Hepatocyte (in vitro differentiated cells): ENCODE results near the gene GALC. TPM values are rescaled to one million over a fixed set of nuclear protein-coding genes. Genes with fewer than 3 reads are reported as not detected.

Source experiments
- DNase-seq: peaks from one replicate; pipeline ENCODE4 v3.0.0-alpha.2; 2016; ENCODE audit warnings: low spot score
- H2AFZ ChIP-seq: fragments of 200-600 bp; sonication (generic); 2 replicates; pipeline ENCODE4 v1.6.0; 2016; ENCODE audit warnings: antibody characterized with exemption, mild to moderate bottlenecking
- H3K27ac ChIP-seq: fragments of 200-600 bp; sonication (generic); 2 replicates; pipeline ENCODE4 v1.5.1; 2016; ENCODE audit warnings: mild to moderate bottlenecking
- H3K27me3 ChIP-seq: fragments of 200-600 bp; sonication (generic); 2 replicates; pipeline ENCODE4 v1.6.1; 2016
- H3K36me3 ChIP-seq: fragments of 200-600 bp; sonication (generic); replicated peaks from 2 replicates; pipeline ENCODE4 v1.5.1; 2016; ENCODE audit warnings: low read depth; ENCODE audit not compliant: insufficient read depth
- H3K4me1 ChIP-seq: fragments of 200-600 bp; sonication (generic); 2 replicates; pipeline ENCODE4 v1.5.1; 2016; ENCODE audit warnings: mild to moderate bottlenecking, moderate library complexity; ENCODE audit not compliant: insufficient read depth
- H3K4me2 ChIP-seq: fragments of 200-600 bp; sonication (generic); 2 replicates; pipeline ENCODE4 v1.6.0; 2016
- H3K4me3 ChIP-seq: fragments of 200-600 bp; sonication (generic); 2 replicates; pipeline ENCODE4 v1.5.1; 2016; ENCODE audit warnings: mild to moderate bottlenecking
- H3K79me2 ChIP-seq: fragments of 200-600 bp; sonication (generic); 2 replicates; pipeline ENCODE4 v1.6.0; 2017; ENCODE audit warnings: mild to moderate bottlenecking
- H3K9me2 ChIP-seq: fragments of 200-600 bp; sonication (generic); replicated peaks from 2 replicates; pipeline ENCODE4 v1.6.0; 2017; ENCODE audit warnings: mild to moderate bottlenecking; ENCODE audit not compliant: insufficient read depth
- H3K9me3 ChIP-seq: fragments of 200-600 bp; sonication (generic); 2 replicates; pipeline ENCODE4 v1.5.1; 2016; ENCODE audit warnings: low read depth, mild to moderate bottlenecking
- H4K20me1 ChIP-seq: fragments of 200-600 bp; sonication (generic); 2 replicates; pipeline ENCODE4 v1.6.0; 2016; ENCODE audit warnings: mild to moderate bottlenecking; ENCODE audit not compliant: insufficient read depth, poor library complexity, severe bottlenecking
- EZH2 ChIP-seq: fragments of 200-600 bp; sonication (generic); IDR thresholded peaks from 2 replicates; pipeline ENCODE4 v1.6.1; 2016; ENCODE audit warnings: antibody characterized with exemption, mild to moderate bottlenecking, borderline replicate concordance
- EZH2phosphoT487 ChIP-seq: fragments of 200-600 bp; sonication (generic); IDR thresholded peaks from one replicate; pipeline ENCODE4 v1.6.1; 2018; ENCODE audit warnings: antibody characterized with exemption, mild to moderate bottlenecking, low read depth, moderate library complexity; ENCODE audit not compliant: unreplicated experiment, severe bottlenecking
- WGBS: methylation state at CpG from one replicate; pipeline ENCODE4 v1.1.6; 2016; ENCODE audit warnings: low lambda C conversion rate; ENCODE audit errors: missing lambda C conversion rate; 5-methylcytosine and 5-hydroxymethylcytosine counted together
- polyA plus RNA-seq: library from polyadenylated mRNA; unstranded; fragments of >200 nt; fragmentation: Nextera tagmentation; extraction: Ambion mirVana; gene quantifications from 2 replicates; pipeline ENCODE4 v1.2.1, GENCODE V29; 2016
- total RNA-seq: library from RNA; depleted of rRNA; stranded (reverse); fragments of >200 nt; gene quantifications from 2 replicates; pipeline ENCODE4 v1.2.3, GENCODE V29; 2014
- TF ChIP-seq, protein P1 (sequence below): fragments of 200-600 bp; sonication (generic); IDR thresholded peaks from 2 replicates; pipeline ENCODE4 v1.5.1; 2016; ENCODE audit warnings: antibody characterized with exemption, mild to moderate bottlenecking; ENCODE audit not compliant: poor library complexity

The GALC gene
- total and polyA plus RNA-seq, 2 experiments from 2014 or later, result 23.0 to 47.5 TPM

- no peak overlapping the region for H2AFZ ChIP-seq
Observed at GRCh38 chr14:88004506-88005036, 11.6 kb upstream of the GALC start.

DNA sequence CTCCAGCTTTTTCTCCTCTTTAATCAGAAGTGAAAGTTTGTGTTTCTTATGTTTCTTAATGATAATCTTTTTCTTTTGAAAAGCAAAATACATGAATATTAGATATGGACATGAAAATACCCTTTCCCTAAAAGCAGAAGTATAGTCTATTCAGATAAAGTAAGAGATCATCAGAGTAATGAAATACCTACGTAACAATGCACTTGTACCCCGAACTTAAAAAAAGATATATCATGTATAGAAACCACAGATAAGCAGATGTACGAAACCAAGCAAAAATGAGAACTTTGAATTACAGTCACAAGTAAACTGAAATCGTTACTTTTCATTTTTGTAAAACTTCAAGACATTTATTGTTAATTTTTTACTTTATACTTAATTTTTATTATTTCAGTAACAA lies 10.4 kb upstream of the GALC start:
- Histone ChIP-seq H3K27me3 (no peaks in the 10 kb centered on the region), H3K36me3 (no peaks in the 10 kb centered on the region), H3K79me2 (no peaks in the 10 kb centered on the region), H3K4me2 (no peak overlapping the region), H3K9me2 (no peaks in the 10 kb centered on the region), H3K9me3 (no peaks in the 10 kb centered on the region), H2AFZ (no peak overlapping the region), H3K27ac (no peak overlapping the region), H4K20me1 (no peaks in the 10 kb centered on the region), H3K4me1 (peaks cover 2% of the 10 kb centered on the region), H3K4me3 (no peak overlapping the region)
- TF ChIP-seq, protein P1, sequence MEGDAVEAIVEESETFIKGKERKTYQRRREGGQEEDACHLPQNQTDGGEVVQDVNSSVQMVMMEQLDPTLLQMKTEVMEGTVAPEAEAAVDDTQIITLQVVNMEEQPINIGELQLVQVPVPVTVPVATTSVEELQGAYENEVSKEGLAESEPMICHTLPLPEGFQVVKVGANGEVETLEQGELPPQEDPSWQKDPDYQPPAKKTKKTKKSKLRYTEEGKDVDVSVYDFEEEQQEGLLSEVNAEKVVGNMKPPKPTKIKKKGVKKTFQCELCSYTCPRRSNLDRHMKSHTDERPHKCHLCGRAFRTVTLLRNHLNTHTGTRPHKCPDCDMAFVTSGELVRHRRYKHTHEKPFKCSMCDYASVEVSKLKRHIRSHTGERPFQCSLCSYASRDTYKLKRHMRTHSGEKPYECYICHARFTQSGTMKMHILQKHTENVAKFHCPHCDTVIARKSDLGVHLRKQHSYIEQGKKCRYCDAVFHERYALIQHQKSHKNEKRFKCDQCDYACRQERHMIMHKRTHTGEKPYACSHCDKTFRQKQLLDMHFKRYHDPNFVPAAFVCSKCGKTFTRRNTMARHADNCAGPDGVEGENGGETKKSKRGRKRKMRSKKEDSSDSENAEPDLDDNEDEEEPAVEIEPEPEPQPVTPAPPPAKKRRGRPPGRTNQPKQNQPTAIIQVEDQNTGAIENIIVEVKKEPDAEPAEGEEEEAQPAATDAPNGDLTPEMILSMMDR, result no peak
- no peak for TF ChIP-seq EZH2phosphoT487
- TF ChIP-seq EZH2, result no peak
- no peak for DNase-seq
- WGBS, result 97% methylated on average over 4 of the region's 4 CpGs

More at GRCh38 chr14:88004506-88005036, 11.6 kb upstream of the GALC start:
- no peaks in the 10 kb centered on the region for H3K4me1 ChIP-seq
- 86% methylated on average over 3 of the region's 3 CpGs for WGBS
- no peak for TF ChIP-seq EZH2phosphoT487
- TF ChIP-seq, protein P1, result no peak
- TF ChIP-seq EZH2, result no peak
- H3K27me3 ChIP-seq, result no peaks in the 10 kb centered on the region
- no peak overlapping the region for H3K4me3 ChIP-seq
- H3K9me3 ChIP-seq, result no peaks in the 10 kb centered on the region
- no peak for DNase-seq
- H3K27ac ChIP-seq, result no peak overlapping the region
- no peaks in the 10 kb centered on the region for H4K20me1 ChIP-seq
- no peak overlapping the region for H3K4me2 ChIP-seq
- H3K9me2 ChIP-seq, result no peaks in the 10 kb centered on the region
- no peaks in the 10 kb centered on the region for H3K79me2 ChIP-seq
- no peaks in the 10 kb centered on the region for H3K36me3 ChIP-seq

GRCh38 chr14:88002421-88003075 lies 9.6 kb upstream of the GALC start:
- WGBS, result 88% methylated on average over 4 of the region's 4 CpGs
- no peaks in the 10 kb centered on the region for H4K20me1 ChIP-seq
- H3K36me3 ChIP-seq, result no peaks in the 10 kb centered on the region
- no peaks in the 10 kb centered on the region for H3K27me3 ChIP-seq
- DNase-seq, result no peak
- no peaks in the 10 kb centered on the region for H3K9me2 ChIP-seq
- H3K4me2 ChIP-seq, result no peak overlapping the region
- no peak overlapping the region for H3K27ac ChIP-seq
- H2AFZ ChIP-seq, result no peak overlapping the region
- no peaks in the 10 kb centered on the region for H3K9me3 ChIP-seq
- no peak overlapping the region for H3K4me3 ChIP-seq
- TF ChIP-seq EZH2phosphoT487, result no peak
- TF ChIP-seq EZH2, result no peak
- TF ChIP-seq, protein P1, result no peak
- H3K4me1 ChIP-seq, result peaks cover 2% of the 10 kb centered on the region
- H3K79me2 ChIP-seq, result no peaks in the 10 kb centered on the region
